ENCODE data around the gene TRAPPC4.

DNA sequence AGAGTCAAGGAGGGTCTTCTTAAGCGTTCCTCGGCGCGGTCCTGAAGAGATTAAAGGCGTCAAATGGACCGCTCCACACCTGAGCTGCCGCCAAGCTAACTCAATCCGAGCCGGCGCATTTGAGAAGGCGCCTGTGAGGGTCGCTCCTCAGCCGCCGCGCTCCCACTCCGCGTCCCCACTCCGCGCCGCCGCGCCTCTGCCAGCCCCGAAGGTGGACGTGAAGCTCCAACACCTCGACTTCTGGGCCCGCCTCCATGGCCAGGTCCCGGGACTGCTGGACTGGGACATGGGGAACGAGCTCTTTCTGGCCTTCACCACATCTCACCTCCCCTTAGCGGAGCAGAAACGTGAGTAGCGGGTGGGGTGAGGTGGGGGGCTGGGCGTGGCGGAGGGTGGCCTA, 46.9 kb upstream of the TRAPPC4 start, which contains the start of gene FOXR1:
- TF ChIP-seq, protein P1, sequence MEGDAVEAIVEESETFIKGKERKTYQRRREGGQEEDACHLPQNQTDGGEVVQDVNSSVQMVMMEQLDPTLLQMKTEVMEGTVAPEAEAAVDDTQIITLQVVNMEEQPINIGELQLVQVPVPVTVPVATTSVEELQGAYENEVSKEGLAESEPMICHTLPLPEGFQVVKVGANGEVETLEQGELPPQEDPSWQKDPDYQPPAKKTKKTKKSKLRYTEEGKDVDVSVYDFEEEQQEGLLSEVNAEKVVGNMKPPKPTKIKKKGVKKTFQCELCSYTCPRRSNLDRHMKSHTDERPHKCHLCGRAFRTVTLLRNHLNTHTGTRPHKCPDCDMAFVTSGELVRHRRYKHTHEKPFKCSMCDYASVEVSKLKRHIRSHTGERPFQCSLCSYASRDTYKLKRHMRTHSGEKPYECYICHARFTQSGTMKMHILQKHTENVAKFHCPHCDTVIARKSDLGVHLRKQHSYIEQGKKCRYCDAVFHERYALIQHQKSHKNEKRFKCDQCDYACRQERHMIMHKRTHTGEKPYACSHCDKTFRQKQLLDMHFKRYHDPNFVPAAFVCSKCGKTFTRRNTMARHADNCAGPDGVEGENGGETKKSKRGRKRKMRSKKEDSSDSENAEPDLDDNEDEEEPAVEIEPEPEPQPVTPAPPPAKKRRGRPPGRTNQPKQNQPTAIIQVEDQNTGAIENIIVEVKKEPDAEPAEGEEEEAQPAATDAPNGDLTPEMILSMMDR (IDR thresholded peaks at IDR 0.05): no peak
- TF ChIP-seq POLR2AphosphoS5 (IDR thresholded peaks at IDR 0.05): no peak
